Skeletal muscle satellite cell (primary cell): ENCODE results near the gene RRAGC.

ENCODE experiments used
- H3K27me3 ChIP-seq: 2 replicates; pipeline ENCODE4 v1.7.0; 2013; ENCODE audit warnings: low read length; ENCODE audit not compliant: control insufficient read depth, insufficient read depth
- H3K36me3 ChIP-seq: 2 replicates; pipeline ENCODE4 v1.7.0; 2013; ENCODE audit warnings: mild to moderate bottlenecking, control low read depth, low read length; ENCODE audit not compliant: insufficient read depth
- H3K4me1 ChIP-seq: 2 replicates; pipeline ENCODE4 v1.7.0; 2013; ENCODE audit warnings: low read length; ENCODE audit not compliant: control insufficient read depth, insufficient read depth
- H3K4me2 ChIP-seq: 2 replicates; pipeline ENCODE4 v1.7.0; 2013; ENCODE audit warnings: mild to moderate bottlenecking, low read length
- H3K4me3 ChIP-seq: 2 replicates; pipeline ENCODE4 v1.7.0; 2013; ENCODE audit warnings: low read length
- H3K9ac ChIP-seq: 2 replicates; pipeline ENCODE4 v1.7.0; 2013; ENCODE audit warnings: mild to moderate bottlenecking, low read depth, low read length, moderate library complexity
- H3K9me3 ChIP-seq: replicated peaks from 2 replicates; pipeline ENCODE4 v1.7.0; 2013; ENCODE audit warnings: mild to moderate bottlenecking, control low read depth, low read length

RRAGC gene

DNA sequence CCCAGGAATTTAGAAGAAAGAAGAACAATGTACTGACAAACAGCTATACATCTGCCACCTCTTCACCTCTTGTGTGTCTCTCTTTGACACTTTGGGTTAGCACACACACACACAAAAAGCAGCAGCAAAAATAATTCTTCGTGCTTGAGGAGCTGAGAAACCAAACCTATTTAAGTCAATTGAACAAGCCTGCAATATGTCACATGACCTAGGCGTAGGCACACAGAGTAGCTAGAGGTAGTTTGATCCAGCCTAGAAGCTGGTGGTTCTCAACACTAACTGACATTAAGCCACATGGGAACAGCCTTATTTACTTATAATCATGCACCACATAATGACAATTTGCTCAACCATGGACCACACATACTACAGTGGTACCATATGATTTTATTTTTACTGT, 32.3 kb downstream of the RRAGC start:
- no peaks in the 10 kb centered on the region for H3K36me3 ChIP-seq
- no peak overlapping the region for H3K9ac ChIP-seq

DNA sequence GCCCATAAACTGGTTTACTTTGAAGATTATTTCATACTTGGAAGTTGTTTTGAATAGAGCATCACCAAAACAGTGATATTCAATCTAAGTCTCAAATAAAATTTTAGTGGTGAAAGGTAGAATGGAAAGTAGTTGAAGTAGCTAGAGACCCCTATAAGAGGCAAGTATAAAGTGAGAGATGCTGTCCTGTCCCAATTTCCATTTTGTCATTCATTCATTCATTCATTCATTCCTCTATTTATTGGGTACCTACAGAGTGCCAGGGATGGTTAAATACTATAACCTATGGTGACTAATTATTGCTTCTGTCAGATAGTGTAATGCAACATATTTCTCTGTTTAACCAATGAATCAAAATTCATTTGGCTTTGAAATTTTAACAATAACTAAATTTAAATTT, 32.7 kb downstream of the RRAGC start:
- H3K9ac ChIP-seq, result no peak overlapping the region
- H3K4me1 ChIP-seq, result peaks cover 2% of the 10 kb centered on the region
- no peaks in the 10 kb centered on the region for H3K36me3 ChIP-seq
- H3K27me3 ChIP-seq, result peaks cover 73% of the 10 kb centered on the region
- no peak overlapping the region for H3K4me2 ChIP-seq
- no peaks in the 10 kb centered on the region for H3K9me3 ChIP-seq
- no peak overlapping the region for H3K4me3 ChIP-seq

More for the DNA sequence above, 32.3 kb downstream of the RRAGC start:
- peaks cover 73% of the 10 kb centered on the region for H3K27me3 ChIP-seq
- no peak overlapping the region for H3K4me3 ChIP-seq
- H3K4me1 ChIP-seq, result peaks cover 6% of the 10 kb centered on the region
- no peaks in the 10 kb centered on the region for H3K9me3 ChIP-seq
- H3K4me2 ChIP-seq, result no peak overlapping the region

DNA sequence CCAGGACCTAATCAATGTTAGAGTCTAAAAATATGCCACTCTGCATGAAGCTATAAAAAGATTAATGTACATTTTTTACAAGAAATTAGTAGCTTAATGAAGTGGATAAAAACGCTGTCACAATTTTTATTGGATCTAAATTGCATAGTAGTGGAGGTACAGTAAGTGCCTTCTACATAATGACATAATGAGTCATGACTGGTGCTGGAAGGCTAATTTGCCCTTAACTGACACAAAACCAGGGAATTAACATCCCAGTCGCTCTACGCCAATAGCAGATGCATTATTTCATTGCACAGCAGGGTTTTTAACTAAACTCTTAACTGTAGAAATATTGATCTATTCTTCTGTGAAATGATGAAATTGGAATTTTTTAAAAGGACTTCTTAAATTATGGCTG, 33.3 kb downstream of the RRAGC start:
- Histone ChIP-seq H3K36me3 (no peaks in the 10 kb centered on the region), H3K4me1 (no peaks in the 10 kb centered on the region), H3K9ac (no peak overlapping the region), H3K4me3 (no peak overlapping the region), H3K4me2 (no peak overlapping the region), H3K9me3 (no peaks in the 10 kb centered on the region), H3K27me3 (peaks cover 74% of the 10 kb centered on the region)

DNA sequence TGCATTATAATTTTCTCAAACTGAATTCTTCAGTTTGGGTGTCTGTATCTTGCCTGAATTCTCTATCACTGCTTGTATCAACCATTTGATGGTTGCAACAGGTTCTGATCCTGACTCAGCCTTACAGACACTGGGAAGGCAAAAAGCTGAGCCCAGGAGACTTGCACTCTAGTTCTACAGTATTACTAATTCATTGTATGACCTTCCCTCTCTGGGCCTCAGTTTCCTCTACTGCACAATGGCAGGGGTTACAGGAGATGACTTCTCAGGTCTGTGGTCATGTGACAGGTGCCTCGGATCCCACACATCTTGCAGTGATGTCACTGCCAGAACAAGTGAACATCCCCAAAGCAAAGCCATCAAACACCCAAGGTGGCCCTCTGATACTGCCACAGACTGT, 38.7 kb downstream of the RRAGC start:
- H3K27me3 ChIP-seq, result peaks cover 87% of the 10 kb centered on the region
- no peak overlapping the region for H3K4me2 ChIP-seq
- H3K4me3 ChIP-seq, result no peak overlapping the region
- H3K9me3 ChIP-seq, result no peaks in the 10 kb centered on the region
- no peaks in the 10 kb centered on the region for H3K36me3 ChIP-seq
- no peak overlapping the region for H3K9ac ChIP-seq
- H3K4me1 ChIP-seq, result peaks cover 5% of the 10 kb centered on the region

DNA sequence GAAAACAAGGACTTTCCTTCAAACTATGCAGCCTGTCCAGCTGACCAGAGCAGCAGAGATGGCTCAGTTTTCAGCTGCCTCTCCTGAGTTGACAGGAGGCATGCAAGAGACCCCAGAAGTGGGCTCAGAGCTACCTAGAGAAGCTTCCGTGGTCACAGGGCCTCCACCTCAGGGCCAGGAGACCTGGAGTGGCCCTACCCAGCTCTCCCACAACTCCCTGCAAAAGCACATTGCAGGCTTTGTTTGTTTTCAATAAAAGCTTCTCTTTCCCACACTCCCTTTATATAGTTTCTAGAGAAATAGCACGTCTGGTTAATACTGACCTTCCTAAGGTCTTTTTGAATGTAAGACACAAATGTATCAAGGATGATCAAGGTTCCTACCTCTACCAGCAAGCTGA, 40.1 kb downstream of the RRAGC start:
- no peak overlapping the region for H3K4me3 ChIP-seq
- H3K9ac ChIP-seq, result no peak overlapping the region
- no peaks in the 10 kb centered on the region for H3K9me3 ChIP-seq
- peaks cover 88% of the 10 kb centered on the region for H3K27me3 ChIP-seq
- H3K36me3 ChIP-seq, result no peaks in the 10 kb centered on the region
- peaks cover 5% of the 10 kb centered on the region for H3K4me1 ChIP-seq
- no peak overlapping the region for H3K4me2 ChIP-seq

DNA sequence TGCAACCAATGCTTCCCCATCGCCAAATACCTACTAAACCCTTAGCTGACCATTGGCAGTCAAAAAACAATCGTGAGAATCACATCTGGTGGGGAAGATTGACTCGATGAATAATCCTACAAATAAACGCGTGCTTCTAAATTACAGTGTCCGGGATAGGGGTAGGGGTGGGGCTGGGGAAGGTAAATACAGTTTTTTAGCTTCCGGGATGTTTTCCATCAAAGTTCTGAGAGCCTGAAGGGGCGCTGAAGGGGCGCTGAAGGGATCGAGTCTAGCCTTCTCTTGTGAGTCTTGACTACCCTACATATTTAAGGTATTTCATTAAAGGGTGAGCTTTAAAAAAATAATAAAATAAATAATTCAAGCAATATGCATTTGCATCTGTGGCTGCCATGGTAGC, 40.5 kb downstream of the RRAGC start:
- Histone ChIP-seq H3K9me3 (no peaks in the 10 kb centered on the region), H3K4me3 (no peak overlapping the region), H3K36me3 (no peaks in the 10 kb centered on the region), H3K4me1 (peaks cover 5% of the 10 kb centered on the region), H3K9ac (no peak overlapping the region), H3K4me2 (no peak overlapping the region), H3K27me3 (peaks cover 88% of the 10 kb centered on the region)

DNA sequence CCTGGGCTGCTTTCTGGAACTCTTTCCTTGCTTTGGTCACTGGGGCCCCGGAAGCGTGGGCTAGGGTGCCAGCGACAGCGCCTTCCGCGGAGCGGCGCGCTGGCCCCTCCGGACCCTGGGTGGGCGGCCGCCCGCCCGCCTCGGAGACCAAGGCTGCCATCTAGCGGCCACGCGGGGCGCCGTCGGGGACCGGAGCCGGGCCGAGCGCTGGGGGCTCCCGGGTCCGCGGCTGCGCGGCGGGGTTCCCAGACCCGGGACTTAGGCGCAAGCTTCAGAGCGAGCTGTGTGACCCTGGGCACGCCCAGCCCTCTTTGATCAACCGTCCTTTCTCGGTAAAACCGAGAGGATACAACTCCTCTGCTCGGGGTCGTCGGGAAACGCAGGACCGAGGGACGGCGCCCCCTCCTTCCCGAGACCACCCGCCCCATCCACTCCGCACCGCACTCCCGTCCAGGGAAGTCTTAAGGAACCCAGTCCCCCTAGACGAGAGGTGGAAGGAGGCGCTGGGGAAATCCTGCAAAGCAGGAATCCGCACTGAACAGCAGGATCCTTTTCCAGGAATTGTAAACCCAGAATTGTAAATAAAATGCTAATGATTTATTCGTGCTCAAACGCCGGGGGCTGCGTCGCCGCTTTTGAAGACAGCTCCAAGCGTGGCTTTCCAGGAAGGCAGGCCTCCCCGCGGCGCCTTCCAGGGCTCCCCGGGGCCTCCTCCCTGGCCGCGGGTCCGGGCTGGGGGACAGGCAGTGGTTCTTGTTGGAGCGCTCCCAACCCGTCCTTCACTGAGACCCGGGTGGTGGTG, 41.2 kb downstream of the RRAGC start:
- H3K9me3 ChIP-seq, result no peaks in the 10 kb centered on the region
- H3K4me2 ChIP-seq, result peak overlapping the region; percentile 77
- H3K4me3 ChIP-seq, result peak overlapping the region; percentile 49
- no peak overlapping the region for H3K9ac ChIP-seq
- H3K27me3 ChIP-seq, result peaks cover 95% of the 10 kb centered on the region
- H3K36me3 ChIP-seq, result no peaks in the 10 kb centered on the region
- H3K4me1 ChIP-seq, result peaks cover 5% of the 10 kb centered on the region

DNA sequence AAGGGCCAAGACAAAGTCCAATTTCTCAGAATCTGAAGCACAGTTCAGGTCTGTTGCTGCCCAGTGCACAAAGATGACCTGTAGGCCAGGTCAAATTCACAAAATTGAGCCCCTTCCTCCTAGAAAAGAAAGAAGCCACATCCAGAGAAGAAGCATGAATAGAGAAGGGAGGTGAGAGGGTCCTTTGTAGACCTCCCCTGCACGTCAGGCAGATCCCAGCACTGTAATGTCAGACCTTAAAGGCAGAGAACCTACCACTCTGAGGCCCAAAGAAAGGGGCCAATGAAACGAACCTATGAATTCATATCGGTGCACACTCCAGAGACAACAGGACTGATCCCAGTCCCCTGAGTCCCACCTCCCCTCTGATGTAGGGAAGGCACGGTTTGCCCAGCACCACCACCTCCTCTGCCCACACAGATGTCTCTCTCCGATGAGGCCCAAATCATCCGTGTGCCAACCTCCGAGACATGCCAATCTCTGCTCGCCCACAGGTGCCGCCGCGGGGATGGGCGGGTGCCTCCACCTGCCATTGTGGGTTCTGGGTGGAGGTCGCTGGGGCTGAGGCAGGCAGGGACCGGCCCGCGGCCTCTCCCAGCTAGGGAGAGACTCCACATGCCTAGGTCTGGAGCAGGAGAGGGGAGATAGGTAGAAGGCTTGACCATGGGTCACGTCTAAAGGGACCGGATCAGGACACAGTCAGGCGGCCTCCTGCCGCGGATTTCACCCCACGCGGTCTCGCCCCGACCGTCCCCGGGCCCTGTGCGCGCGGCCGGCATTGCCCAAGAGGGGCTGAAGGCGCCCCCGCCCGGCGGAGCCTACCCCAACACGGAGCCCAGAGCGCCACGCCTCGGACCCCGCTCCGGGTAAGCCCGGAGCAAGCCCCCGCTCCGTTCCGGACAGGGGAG, 42.1 kb downstream of the RRAGC start:
- Histone ChIP-seq H3K27me3 (peaks cover 98% of the 10 kb centered on the region), H3K36me3 (no peaks in the 10 kb centered on the region), H3K4me3 (peak overlapping the region; percentile 49), H3K9ac (no peak overlapping the region), H3K4me1 (peaks cover 5% of the 10 kb centered on the region), H3K9me3 (no peaks in the 10 kb centered on the region), H3K4me2 (peak overlapping the region; percentile 77)

DNA sequence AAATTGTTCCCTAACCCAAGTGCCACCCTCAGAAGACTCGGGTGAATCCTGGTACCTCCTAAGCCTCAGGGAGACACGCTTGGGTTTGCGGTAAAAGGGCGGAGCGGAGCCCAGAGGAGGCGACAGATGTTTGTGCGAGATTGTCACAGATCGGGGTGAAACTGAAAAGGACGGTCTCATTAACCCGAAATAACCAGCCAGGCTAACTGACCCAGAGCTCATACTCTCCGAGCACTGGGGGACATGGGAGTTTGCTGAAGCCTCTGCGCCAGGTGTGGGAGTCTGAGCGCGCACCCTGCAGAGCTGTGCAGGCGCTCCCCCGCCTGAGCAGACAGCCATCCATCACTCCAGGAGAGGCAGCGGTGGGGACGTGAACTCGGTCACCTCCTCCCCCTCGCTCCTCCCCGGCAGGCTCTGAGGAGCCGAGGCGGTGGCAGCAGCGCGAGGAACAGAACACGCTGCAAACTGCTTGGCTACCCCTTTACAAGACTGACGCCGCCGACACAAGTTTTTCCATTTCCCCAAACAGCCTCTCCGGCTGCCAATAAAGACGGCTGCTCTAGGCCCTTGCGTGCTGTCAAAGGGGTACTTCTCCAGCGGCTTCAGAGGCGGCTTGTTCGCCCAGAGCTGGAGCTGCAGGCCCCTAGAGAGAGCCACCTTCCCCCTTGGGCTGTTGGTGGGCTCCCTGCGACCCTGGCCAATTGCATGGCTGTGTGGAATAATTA, 43.5 kb downstream of the RRAGC start:
- Histone ChIP-seq H3K9ac (no peak overlapping the region), H3K4me2 (no peak overlapping the region), H3K36me3 (no peaks in the 10 kb centered on the region), H3K4me3 (no peak overlapping the region), H3K9me3 (no peaks in the 10 kb centered on the region), H3K4me1 (peaks cover 5% of the 10 kb centered on the region), H3K27me3 (peaks cover 95% of the 10 kb centered on the region)

DNA sequence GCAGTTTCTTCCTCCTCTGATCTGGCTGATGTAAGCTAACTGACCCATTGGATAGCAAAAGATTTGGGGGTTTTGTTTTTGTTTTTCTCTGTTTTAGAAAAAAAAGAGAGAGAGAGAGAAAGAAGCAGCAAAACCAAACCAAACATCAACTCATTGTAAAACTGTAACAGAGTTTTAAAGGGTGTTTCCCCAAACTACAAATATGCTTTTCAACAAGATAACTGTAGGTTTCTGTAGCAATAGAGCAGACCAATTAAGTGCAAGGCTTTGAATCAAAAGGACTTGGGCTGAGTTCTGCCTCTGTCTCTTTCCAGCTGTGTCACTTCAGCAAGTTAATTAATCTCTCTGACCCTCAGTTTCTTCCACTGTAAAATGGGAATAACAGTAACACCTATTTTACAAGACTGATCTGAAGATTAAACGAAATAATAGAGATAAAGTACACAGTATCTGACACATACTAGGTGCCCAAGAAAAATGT, 44.5 kb downstream of the RRAGC start:
- no peak overlapping the region for H3K9ac ChIP-seq
- H3K4me1 ChIP-seq, result peaks cover 5% of the 10 kb centered on the region
- no peak overlapping the region for H3K4me3 ChIP-seq
- no peaks in the 10 kb centered on the region for H3K36me3 ChIP-seq
- peaks cover 94% of the 10 kb centered on the region for H3K27me3 ChIP-seq
- H3K4me2 ChIP-seq, result no peak overlapping the region
- H3K9me3 ChIP-seq, result no peaks in the 10 kb centered on the region

DNA sequence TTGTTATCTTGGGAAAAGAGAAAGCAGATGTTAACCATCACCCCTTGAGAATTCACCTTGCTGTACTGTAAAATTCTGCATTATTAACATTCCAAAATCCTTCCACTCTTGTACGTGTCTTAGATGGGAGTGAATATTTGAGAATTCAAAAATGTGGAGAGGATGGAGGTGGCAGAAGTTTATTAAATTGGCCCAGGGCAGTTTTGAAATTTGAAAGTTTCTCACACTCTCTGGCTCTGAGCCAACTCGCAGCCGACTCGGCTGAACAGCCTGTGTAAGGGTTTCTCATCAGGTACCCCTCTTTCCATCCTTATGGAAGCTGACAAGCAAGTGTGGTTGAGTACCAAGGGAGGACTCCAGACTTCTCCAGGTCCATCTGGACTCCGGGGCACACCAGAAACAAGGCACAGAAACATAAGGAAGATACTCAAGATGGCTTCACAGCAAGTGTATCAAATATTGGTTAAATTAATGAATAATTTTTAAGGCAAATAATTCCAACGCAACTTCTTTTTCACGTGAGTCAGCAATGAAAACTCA, 45.1 kb downstream of the RRAGC start:
- H3K4me2 ChIP-seq, result no peak overlapping the region
- H3K9ac ChIP-seq, result no peak overlapping the region
- no peaks in the 10 kb centered on the region for H3K36me3 ChIP-seq
- H3K4me1 ChIP-seq, result peaks cover 5% of the 10 kb centered on the region
- H3K9me3 ChIP-seq, result no peaks in the 10 kb centered on the region
- H3K4me3 ChIP-seq, result no peak overlapping the region
- peaks cover 92% of the 10 kb centered on the region for H3K27me3 ChIP-seq
